Natural killer cell (primary cell): Measurements from ENCODE around the gene ISG20. TPM values are rescaled to one million over a fixed set of nuclear protein-coding genes. Genes with fewer than 3 reads are reported as not detected.

Source experiments
- ATAC-seq, 3 donors: fragments of 150-1000 bp in 2 of 3; fragments of 200-7000 bp in 1 of 3; cut with Tn5 transposase; 1 replicate in 1 of 3; 2 replicates in 2 of 3; pipeline ENCODE4 v1.10.0; 2021; ENCODE audit warnings: mild to moderate bottlenecking in 2 of 3, moderate library complexity in 2 of 3
- DNase-seq, 2 donors: peaks; one replicate each; pipeline versions ENCODE4 v3.0.0 to v3.0.0-alpha.2; 2013 to 2021; ENCODE audit warnings: mixed read lengths in 1 of 2
- H3K27ac ChIP-seq: one replicate; pipeline ENCODE4 v1.5.1; 2013; ENCODE audit warnings: mild to moderate bottlenecking, low read length
- H3K27me3 ChIP-seq: one replicate; pipeline ENCODE4 v1.6.1; 2013; ENCODE audit warnings: low read length; ENCODE audit not compliant: control insufficient read depth, insufficient read depth
- H3K36me3 ChIP-seq: one replicate; pipeline ENCODE4 v1.6.1; 2013; ENCODE audit warnings: low read length; ENCODE audit not compliant: control insufficient read depth, insufficient read depth
- H3K4me1 ChIP-seq: one replicate; pipeline ENCODE4 v1.6.1; 2013; ENCODE audit warnings: low read length; ENCODE audit not compliant: control insufficient read depth, insufficient read depth
- H3K4me3 ChIP-seq: one replicate; pipeline ENCODE4 v1.5.1; 2013; ENCODE audit warnings: low read length
- H3K9me3 ChIP-seq: one replicate; pipeline ENCODE4 v1.6.1; 2013; ENCODE audit warnings: low read length; ENCODE audit not compliant: control insufficient read depth, insufficient read depth
- H3K27ac Mint-ChIP-seq, 2 donors: one replicate each; pipeline ENCODE4 v1.8.0; 2022; ENCODE audit warnings: mild to moderate bottlenecking in 2 of 2, mixed read lengths in 2 of 2, moderate library complexity in 1 of 2
- H3K27me3 Mint-ChIP-seq, 2 donors: one replicate each; pipeline ENCODE4 v1.8.0; 2022; ENCODE audit warnings: low read depth in 2 of 2, mixed read lengths in 2 of 2
- H3K36me3 Mint-ChIP-seq: one replicate; pipeline ENCODE4 v1.8.0; 2022; ENCODE audit warnings: mixed read lengths
- H3K4me1 Mint-ChIP-seq, 2 donors: one replicate each; pipeline ENCODE4 v1.8.0; 2022; ENCODE audit warnings: mixed read lengths in 2 of 2
- H3K4me3 Mint-ChIP-seq: one replicate; pipeline ENCODE4 v1.8.0; 2022; ENCODE audit warnings: mild to moderate bottlenecking, moderate library complexity, mixed read lengths
- H3K9me3 Mint-ChIP-seq, 2 donors: one replicate each; pipeline ENCODE4 v1.8.0; 2022; ENCODE audit warnings: mixed read lengths in 2 of 2
- CTCF ChIP-seq: fragments of 200-600 bp; IDR thresholded peaks from one replicate; pipeline ENCODE4 v1.8.0; 2022; ENCODE audit warnings: antibody characterized with exemption
- WGBS: methylation state at CpG from one replicate; pipeline ENCODE4 v1.1.7; 2013; ENCODE audit warnings: missing lambda C conversion rate; ENCODE audit not compliant: insufficient coverage; 5-methylcytosine and 5-hydroxymethylcytosine counted together
- intact Hi-C: fragments of 100-400 bp; cut with micrococcal nuclease; formaldehyde crosslinking; loops from one replicate; pipeline ENCODE4 v1.14.2; 2022
- total RNA-seq, 4 donors: library from RNA; stranded (reverse); fragments of 120-200 nt in 1 of 4; gene quantifications; one replicate each; pipeline versions ENCODE4 v1.2.3 to v1.2.4, GENCODE V29; 2013 to 2022

ISG20 gene
- total RNA-seq, 3 donors from 2014 or later (not counting 1 experiment from before 2014, with no cell fraction given): 80.6 to 137 (median 116) TPM

GRCh38 chr15:88651971-88652370, 13.2 kb downstream of the ISG20 start:
- Histone ChIP-seq H3K27ac (peak overlapping the region; percentile 13), H3K36me3 (peaks cover 33% of the 10 kb centered on the region), H3K4me1 (peaks cover 68% of the 10 kb centered on the region), H3K4me3 (no peak overlapping the region), H3K27me3 (no peaks in the 10 kb centered on the region), H3K9me3 (no peaks in the 10 kb centered on the region)
- Mint-ChIP-seq H3K27ac (peak overlapping the region in 1 of 2 donors; percentile 95), H3K36me3 (no peaks in the 10 kb centered on the region), H3K27me3 (no peaks in the 10 kb centered on the region), H3K4me3 (no peak overlapping the region), H3K9me3 (no peaks in the 10 kb centered on the region), H3K4me1 (peaks cover 36 to 56% of the 10 kb centered on the region in 2 donors)
- ATAC-seq: no peak
- WGBS: 91% methylated on average over 7 of the region's 9 CpGs
- peak in 1 of 2 donors; percentile 9 for DNase-seq
- TF ChIP-seq CTCF: no peak
- intact Hi-C loops: no loop called here

- DNase-seq: peak in 1 of 2 donors; percentile 19
- Histone ChIP-seq H3K36me3 (peaks cover 33% of the 10 kb centered on the region), H3K27me3 (no peaks in the 10 kb centered on the region), H3K9me3 (no peaks in the 10 kb centered on the region), H3K27ac (no peak overlapping the region), H3K4me1 (peaks cover 68% of the 10 kb centered on the region), H3K4me3 (no peak overlapping the region)
- TF ChIP-seq CTCF: no peak
- no peak for ATAC-seq
- intact Hi-C loops: no loop called here
- no peaks in the 10 kb centered on the region for H3K9me3 Mint-ChIP-seq
- H3K36me3 Mint-ChIP-seq: no peaks in the 10 kb centered on the region
- 86% methylated on average over 6 of the region's 8 CpGs for WGBS
- H3K27me3 Mint-ChIP-seq: no peaks in the 10 kb centered on the region
- no peak overlapping the region for H3K4me3 Mint-ChIP-seq
- peaks cover 31 to 55% of the 10 kb centered on the region in 2 donors for H3K4me1 Mint-ChIP-seq
- H3K27ac Mint-ChIP-seq: peak overlapping the region in 1 of 2 donors; percentile 86
Measured at GRCh38 chr15:88652456-88653199, 13.8 kb downstream of the ISG20 start.

- intact Hi-C loops: no loop called here
- Histone ChIP-seq H3K4me3 (no peak overlapping the region), H3K9me3 (no peaks in the 10 kb centered on the region), H3K36me3 (peaks cover 29% of the 10 kb centered on the region), H3K27me3 (no peaks in the 10 kb centered on the region), H3K27ac (no peak overlapping the region), H3K4me1 (peaks cover 67% of the 10 kb centered on the region)
- 96% methylated on average over 13 of the region's 13 CpGs for WGBS
- Mint-ChIP-seq H3K9me3 (no peaks in the 10 kb centered on the region), H3K27ac (peak overlapping the region in 1 of 2 donors; percentile 86), H3K4me1 (peaks cover 22 to 48% of the 10 kb centered on the region in 2 donors), H3K4me3 (no peak overlapping the region), H3K27me3 (no peaks in the 10 kb centered on the region), H3K36me3 (no peaks in the 10 kb centered on the region)
- no peak for ATAC-seq
- peak in 1 of 2 donors; percentile 4 for DNase-seq
- TF ChIP-seq CTCF: no peak
Measured at GRCh38 chr15:88653200-88654064, 14.6 kb downstream of the ISG20 start.
